GM23248 (cell line): ENCODE results near the gene FGGY. TPM values are rescaled to one million over a fixed set of nuclear protein-coding genes. Genes with fewer than 3 reads are reported as not detected.

Experiments
- DNase-seq: peaks from one replicate; pipeline ENCODE4 v3.0.0-alpha.2; 2015
- H2AFZ ChIP-seq: fragments of 200-600 bp; sonication (generic); 2 replicates; pipeline ENCODE4 v1.6.1; 2016; ENCODE audit warnings: antibody characterized with exemption
- H3F3A ChIP-seq: fragments of 200-600 bp; sonication (generic); 2 replicates; pipeline ENCODE4 v1.6.1; 2016; ENCODE audit warnings: mild to moderate bottlenecking, antibody characterized with exemption, mixed run types; ENCODE audit not compliant: insufficient read depth
- H3K27ac ChIP-seq: fragments of 200-600 bp; sonication (generic); 2 replicates; pipeline ENCODE4 v1.5.1; 2016; ENCODE audit warnings: mild to moderate bottlenecking
- H3K27me3 ChIP-seq: fragments of 200-600 bp; sonication (generic); replicated peaks from 2 replicates; pipeline ENCODE4 v1.6.1; 2016; ENCODE audit warnings: mild to moderate bottlenecking; ENCODE audit not compliant: insufficient read depth
- H3K36me3 ChIP-seq: fragments of 200-600 bp; sonication (generic); 2 replicates; pipeline ENCODE4 v1.6.1; 2016; ENCODE audit warnings: low read depth, mild to moderate bottlenecking
- H3K4me1 ChIP-seq: fragments of 200-600 bp; sonication (generic); 2 replicates; pipeline ENCODE4 v1.6.1; 2016; ENCODE audit warnings: mild to moderate bottlenecking; ENCODE audit not compliant: insufficient read depth
- H3K4me2 ChIP-seq: fragments of 200-600 bp; sonication (generic); one replicate; pipeline ENCODE4 v1.6.1; 2016; ENCODE audit warnings: mild to moderate bottlenecking; ENCODE audit not compliant: unreplicated experiment
- H3K4me3 ChIP-seq: fragments of 200-600 bp; sonication (generic); 2 replicates; pipeline ENCODE4 v1.5.1; 2016; ENCODE audit warnings: mild to moderate bottlenecking
- H3K79me2 ChIP-seq: fragments of 200-600 bp; sonication (generic); 2 replicates; pipeline ENCODE4 v1.6.1; 2016; ENCODE audit warnings: mild to moderate bottlenecking; ENCODE audit not compliant: insufficient read depth
- H3K9ac ChIP-seq: fragments of 200-600 bp; sonication (generic); 2 replicates; pipeline ENCODE4 v1.6.1; 2016; ENCODE audit warnings: mild to moderate bottlenecking
- H3K9me2 ChIP-seq: fragments of 200-600 bp; sonication (generic); 2 replicates; pipeline ENCODE4 v1.6.1; 2016; ENCODE audit warnings: mixed run types, mild to moderate bottlenecking, moderate library complexity; ENCODE audit not compliant: insufficient read depth
- H3K9me3 ChIP-seq: fragments of 200-600 bp; sonication (generic); one replicate; pipeline ENCODE4 v1.6.1; 2017; ENCODE audit warnings: low read depth
- H4K20me1 ChIP-seq: fragments of 200-600 bp; sonication (generic); 2 replicates; pipeline ENCODE4 v1.6.0; 2016; ENCODE audit not compliant: insufficient read depth
- EZH2 ChIP-seq: fragments of 200-600 bp; sonication (generic); IDR thresholded peaks from 2 replicates; pipeline ENCODE4 v1.6.1; 2018; ENCODE audit warnings: antibody characterized with exemption, mild to moderate bottlenecking; ENCODE audit not compliant: insufficient read depth, poor library complexity, severe bottlenecking
- EZH2phosphoT487 ChIP-seq: fragments of 200-600 bp; sonication (generic); IDR thresholded peaks from 2 replicates; pipeline ENCODE4 v1.6.1; 2018; ENCODE audit warnings: antibody characterized with exemption, moderate library complexity, mild to moderate bottlenecking, low read depth; ENCODE audit not compliant: insufficient read depth
- WGBS, 2 experiments: methylation state at CpG; one replicate each; pipeline ENCODE4 v1.1.6; 2015 to 2017; ENCODE audit warnings: low lambda C conversion rate in 2 of 2, low coverage in 1 of 2; ENCODE audit errors: missing lambda C conversion rate in 2 of 2; 5-methylcytosine and 5-hydroxymethylcytosine counted together
- in situ Hi-C: fragments of 300-500 bp; cut with MboI; formaldehyde crosslinking; loops from 2 replicates; pipeline ENCODE4 v1.15.0; 2020
- polyA plus RNA-seq: library from polyadenylated mRNA; unstranded; fragments of >200 nt; fragmentation: Nextera tagmentation; extraction: Ambion mirVana; gene quantifications from 2 replicates; pipeline ENCODE4 v1.2.1, GENCODE V29; 2016
- total RNA-seq: library from RNA; depleted of rRNA; stranded (reverse); fragments of >200 nt; shearing (Covaris generic); gene quantifications from 2 replicates; pipeline ENCODE4 v1.2.3, GENCODE V29; 2014

Gene FGGY
- total and polyA plus RNA-seq, 2 experiments from 2014 or later: 12.8 to 16.9 TPM

DNA sequence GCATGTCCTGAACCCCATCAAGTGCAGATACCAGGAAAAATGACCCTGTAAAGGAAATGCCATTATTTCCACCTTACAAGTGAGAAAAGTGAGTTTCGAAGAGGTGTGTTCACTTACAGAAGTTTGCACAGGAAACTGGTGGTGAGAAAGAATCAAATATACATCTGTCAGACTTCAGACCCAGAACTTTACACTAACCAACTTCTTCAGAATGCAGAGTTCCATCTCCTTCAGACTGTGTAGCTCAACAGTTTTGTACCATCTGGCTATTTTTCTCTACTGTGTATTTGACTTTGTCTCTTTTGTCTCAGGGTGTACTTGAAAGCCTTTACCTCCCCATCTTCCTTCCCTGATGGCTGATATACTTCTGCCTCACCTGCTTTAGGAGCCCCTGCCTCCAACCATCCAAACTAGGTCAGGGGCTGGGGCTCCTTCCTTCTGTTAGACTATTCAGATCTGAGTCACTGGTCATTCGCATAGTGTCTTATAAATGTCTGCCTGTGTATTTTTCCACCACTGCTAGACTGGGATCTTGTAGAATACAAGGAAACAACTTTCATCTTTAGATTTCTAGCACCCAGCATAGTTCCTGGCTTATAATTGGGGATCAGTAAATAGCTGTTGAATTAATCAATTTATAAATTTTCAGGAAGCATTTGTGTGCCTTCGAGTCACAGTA lies 247.9 kb downstream of the FGGY start:
- Histone ChIP-seq H3K4me1 (no peaks in the 10 kb centered on the region; the same call in 1 of the 2 replicates), H4K20me1 (no peaks in the 10 kb centered on the region), H3K79me2 (no peaks in the 10 kb centered on the region), H3K4me2 (no peak overlapping the region), H3K27me3 (no peaks in the 10 kb centered on the region), H3K9me3 (no peaks in the 10 kb centered on the region), H3F3A (no peaks in the 10 kb centered on the region), H3K4me3 (no peak overlapping the region), H2AFZ (no peak overlapping the region), H3K9ac (no peak overlapping the region), H3K27ac (no peak overlapping the region), H3K36me3 (no peaks in the 10 kb centered on the region), H3K9me2 (no peaks in the 10 kb centered on the region)
- in situ Hi-C loops: no loop called here
- no peak for TF ChIP-seq EZH2phosphoT487
- no peak for TF ChIP-seq EZH2
- no peak for DNase-seq
- WGBS, 2 experiments: 90 to 93% methylated on average over 3 of the region's 3 CpGs

- H3K4me3 ChIP-seq: no peak overlapping the region
- no peak for DNase-seq
- no peaks in the 10 kb centered on the region for H3K79me2 ChIP-seq
- no peak overlapping the region for H3K4me2 ChIP-seq
- H3K9ac ChIP-seq: no peak overlapping the region
- peaks cover 8% of the 10 kb centered on the region for H3K4me1 ChIP-seq
- no peaks in the 10 kb centered on the region for H3K27me3 ChIP-seq
- in situ Hi-C loops: no loop called here
- TF ChIP-seq EZH2phosphoT487 (no peak), EZH2 (no peak)
- no peaks in the 10 kb centered on the region for H3K9me2 ChIP-seq
- no peaks in the 10 kb centered on the region for H4K20me1 ChIP-seq
- H3K27ac ChIP-seq: no peak overlapping the region
- 38 to 39% methylated on average over 2 of the region's 2 CpGs for WGBS, 2 experiments
- no peaks in the 10 kb centered on the region for H3K36me3 ChIP-seq
- no peaks in the 10 kb centered on the region for H3F3A ChIP-seq
- H2AFZ ChIP-seq: no peak overlapping the region
- no peaks in the 10 kb centered on the region for H3K9me3 ChIP-seq
Observed at GRCh38 chr1:59545830-59546229, 248.9 kb downstream of the FGGY start.

DNA sequence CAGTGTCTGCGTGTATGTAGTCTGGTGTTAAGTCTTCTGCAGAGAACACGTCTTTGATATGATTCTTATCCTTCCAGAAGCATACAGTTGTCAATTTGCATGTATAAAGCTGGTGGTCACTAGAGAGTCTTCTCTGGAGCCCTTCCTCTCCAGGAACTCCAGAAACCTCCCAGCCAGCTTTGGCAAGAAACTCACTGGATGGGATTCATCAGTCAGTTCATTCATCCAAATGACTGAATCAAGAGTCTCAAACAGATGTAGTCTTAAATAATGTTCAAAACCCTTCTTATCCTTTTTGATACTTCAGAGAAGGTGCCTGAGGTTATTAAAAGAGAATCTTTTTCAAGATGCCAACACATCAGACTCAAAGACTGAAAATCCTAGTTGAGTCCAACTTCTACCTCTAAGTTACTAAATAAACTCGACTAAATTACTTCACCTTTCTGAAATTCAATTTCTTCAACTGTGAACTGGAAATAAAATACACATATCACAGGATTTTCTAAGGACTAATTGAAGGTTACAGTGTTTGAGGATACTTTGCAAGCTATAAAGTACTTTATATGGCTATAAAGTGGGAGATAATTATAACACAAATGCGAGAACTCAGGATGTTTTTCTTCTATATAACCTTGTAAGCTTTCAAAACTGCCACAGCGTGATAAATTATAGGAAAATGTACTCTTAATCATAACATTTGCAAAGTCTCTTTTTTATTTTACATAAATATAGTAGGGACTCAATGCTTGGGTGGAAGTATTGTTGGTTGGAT lies 252.4 kb downstream of the FGGY start:
- no peak overlapping the region for H3K4me2 ChIP-seq
- DNase-seq: no peak

GRCh38 chr1:59549903-59550302 lies 253.0 kb downstream of the FGGY start:
- H3K4me1 ChIP-seq: peaks cover 8% of the 10 kb centered on the region
- no peaks in the 10 kb centered on the region for H3F3A ChIP-seq
- no peaks in the 10 kb centered on the region for H4K20me1 ChIP-seq
- no peak overlapping the region for H3K4me3 ChIP-seq
- peak; percentile 78 for DNase-seq
- no peaks in the 10 kb centered on the region for H3K9me2 ChIP-seq
- peak overlapping the region; percentile 18 for H3K4me2 ChIP-seq
- H3K9ac ChIP-seq: no peak overlapping the region
- H3K27ac ChIP-seq: peak overlapping the region; percentile 25; the same call in 1 of the 2 replicates
- no peaks in the 10 kb centered on the region for H3K27me3 ChIP-seq
- in situ Hi-C loops: no loop called here
- 0 out of 2 replicates have a peak overlapping the region, but pooled peaks have one; percentile 7 for H2AFZ ChIP-seq
- H3K36me3 ChIP-seq: no peaks in the 10 kb centered on the region
- H3K79me2 ChIP-seq: no peaks in the 10 kb centered on the region
- no peaks in the 10 kb centered on the region for H3K9me3 ChIP-seq
- no peak for TF ChIP-seq EZH2phosphoT487
- no peak for TF ChIP-seq EZH2
- WGBS, 2 experiments: 0 to 6% methylated on average over 3 of the region's 3 CpGs

More for the DNA sequence above, 252.4 kb downstream of the FGGY start:
- Histone ChIP-seq H2AFZ (no peak overlapping the region), H3K27me3 (no peaks in the 10 kb centered on the region), H3K9me3 (no peaks in the 10 kb centered on the region), H3K4me3 (no peak overlapping the region), H3K4me1 (peaks cover 8% of the 10 kb centered on the region), H3K36me3 (no peaks in the 10 kb centered on the region), H3K9ac (no peak overlapping the region), H4K20me1 (no peaks in the 10 kb centered on the region), H3K79me2 (no peaks in the 10 kb centered on the region), H3F3A (no peaks in the 10 kb centered on the region), H3K9me2 (no peaks in the 10 kb centered on the region), H3K27ac (no peak overlapping the region)
- in situ Hi-C loops: no loop called here
- WGBS, 2 experiments: 93 to 97% methylated on average over 5 of the region's 5 CpGs
- TF ChIP-seq EZH2phosphoT487 (no peak), EZH2 (no peak)
